WI38 (cell line): ENCODE data around the gene ZFR.

Experiments
- H3K4me3 ChIP-seq: 2 replicates; pipeline ENCODE4 v1.5.1; 2011; ENCODE audit warnings: low read depth, mild to moderate bottlenecking, control low read depth, low read length
- CTCF ChIP-seq: IDR thresholded peaks from 2 replicates; pipeline ENCODE4 v1.5.1; 2012; ENCODE audit warnings: low read depth, mild to moderate bottlenecking, control low read depth, low read length

The ZFR gene

GRCh38 chr5:32479096-32479495, 34.6 kb upstream of the ZFR start:
- H3K4me3 ChIP-seq, result no peak overlapping the region
- TF ChIP-seq CTCF, result no peak

GRCh38 chr5:32476891-32477290, 32.4 kb upstream of the ZFR start:
- H3K4me3 ChIP-seq, result no peak overlapping the region

GRCh38 chr5:32475334-32476097, 31.0 kb upstream of the ZFR start:
- no peak for TF ChIP-seq CTCF
- no peak overlapping the region for H3K4me3 ChIP-seq

More at GRCh38 chr5:32476891-32477290, 32.4 kb upstream of the ZFR start:
- TF ChIP-seq CTCF, result no peak

GRCh38 chr5:32474209-32474854, 29.8 kb upstream of the ZFR start:
- no peak overlapping the region for H3K4me3 ChIP-seq
- TF ChIP-seq CTCF, result no peak

- H3K4me3 ChIP-seq, result no peak overlapping the region
- no peak for TF ChIP-seq CTCF
Measured at GRCh38 chr5:32473072-32473471, 28.5 kb upstream of the ZFR start.

- no peak overlapping the region for H3K4me3 ChIP-seq
- TF ChIP-seq CTCF, result no peak
Measured at GRCh38 chr5:32471784-32472183, 27.2 kb upstream of the ZFR start.

- no peak overlapping the region for H3K4me3 ChIP-seq
- no peak for TF ChIP-seq CTCF
Measured at GRCh38 chr5:32465076-32465475, 20.5 kb upstream of the ZFR start.
